GM10266 (cell line): ENCODE results near the gene TEDC1.

ENCODE experiments used
- DNase-seq: peaks from one replicate; pipeline ENCODE4 v3.0.0; 2012; ENCODE audit errors: extremely low spot score
- CTCF ChIP-seq: IDR thresholded peaks from 2 replicates; pipeline ENCODE4 v1.5.1; 2012; ENCODE audit warnings: mild to moderate bottlenecking, low read depth; ENCODE audit not compliant: control insufficient read depth, insufficient read depth; ENCODE audit errors: missing control alignments

The TEDC1 gene

GRCh38 chr14:105467942-105468471 lies 23.0 kb upstream of the TEDC1 start:
- DNase-seq: no peak
- TF ChIP-seq CTCF: no peak

- TF ChIP-seq CTCF: no peak
- DNase-seq: no peak
Observed at GRCh38 chr14:105468621-105469241, 22.3 kb upstream of the TEDC1 start.

GRCh38 chr14:105469456-105470349 lies 21.3 kb upstream of the TEDC1 start:
- no peak for DNase-seq
- no peak for TF ChIP-seq CTCF

GRCh38 chr14:105470350-105471296 lies 20.4 kb upstream of the TEDC1 start:
- DNase-seq: no peak
- TF ChIP-seq CTCF: no peak

GRCh38 chr14:105471297-105471821 lies 19.7 kb upstream of the TEDC1 start:
- TF ChIP-seq CTCF: no peak
- no peak for DNase-seq

GRCh38 chr14:105471823-105472485 lies 19.1 kb upstream of the TEDC1 start:
- no peak for DNase-seq
- no peak for TF ChIP-seq CTCF
